Measurements from ENCODE around the gene RNASEH2A.

RNASEH2A gene

DNA sequence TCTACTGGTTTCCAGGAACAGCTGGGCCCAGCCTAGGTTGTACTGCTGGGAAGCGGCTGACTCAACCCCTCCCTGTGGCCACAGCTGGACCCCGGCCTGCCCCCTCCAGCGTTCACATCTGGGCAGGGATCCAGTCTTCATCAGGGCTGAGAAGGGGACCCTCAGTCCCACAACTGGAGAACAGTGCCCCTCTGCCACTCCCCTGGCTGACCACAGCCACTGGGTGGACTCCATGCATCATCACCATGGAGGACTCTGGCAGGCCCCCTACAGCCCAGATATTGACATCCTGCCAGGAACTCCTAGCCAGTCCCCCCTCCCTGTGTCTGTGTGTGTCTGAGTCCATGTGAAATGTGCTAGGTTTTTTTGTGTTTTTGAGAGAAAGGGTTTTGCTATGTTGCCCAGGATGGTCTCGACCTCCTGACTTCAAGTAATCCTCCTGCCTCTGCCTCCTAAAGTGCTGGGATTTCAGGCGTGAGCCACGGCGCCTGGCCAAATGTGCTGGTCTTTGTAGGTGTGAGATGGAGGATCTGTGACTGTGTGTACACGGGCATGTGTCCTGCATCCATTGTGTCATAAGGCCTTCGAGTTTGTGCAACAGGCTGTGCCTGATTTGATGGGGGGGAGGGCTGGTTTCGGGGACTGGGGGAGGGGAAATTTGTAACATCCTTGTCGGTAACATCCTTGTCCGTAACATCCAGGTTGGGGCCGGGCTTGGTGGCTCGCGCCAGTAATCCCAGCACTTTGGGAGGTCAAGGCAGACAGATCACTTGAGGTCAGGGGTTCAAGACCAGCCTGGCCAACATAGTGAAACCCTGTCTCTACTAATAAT lies 27.0 kb upstream of the RNASEH2A start:
- DNase-seq (ENCODE audit: low read depth, low spot score): no peak
- peak overlapping the region; percentile 73; the same call in 1 of the 2 replicates for H3K4me3 ChIP-seq (ENCODE audit: low read length)

DNA sequence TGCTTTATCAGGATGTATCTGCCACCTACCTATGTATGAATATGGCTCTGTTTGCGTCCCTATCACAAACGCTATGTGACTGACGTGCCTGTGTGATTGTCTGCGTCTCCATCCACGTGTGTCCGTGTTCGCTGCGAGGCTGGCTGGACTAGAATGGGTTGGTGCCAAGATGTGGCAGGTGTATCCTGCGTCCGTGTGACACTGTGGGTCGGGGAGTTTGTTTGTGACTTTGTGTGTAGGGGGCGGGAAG lies 24.3 kb upstream of the RNASEH2A start:
- H3K4me3 ChIP-seq (ENCODE audit: low read length): peak overlapping the region; percentile 67
- DNase-seq (ENCODE audit: low read depth, low spot score): no peak

GRCh38 chr19:12782424-12783290 lies 23.7 kb upstream of the RNASEH2A start:
- peak; percentile 79 for DNase-seq (ENCODE audit: low read depth, low spot score)
- peak overlapping the region; percentile 67 for H3K4me3 ChIP-seq (ENCODE audit: low read length)

GRCh38 chr19:12783291-12783848 lies 23.0 kb upstream of the RNASEH2A start:
- peak overlapping the region; percentile 67 for H3K4me3 ChIP-seq (ENCODE audit: low read length)
- DNase-seq (ENCODE audit: low read depth, low spot score): peak; percentile 76

- no peak for DNase-seq (ENCODE audit: low read depth, low spot score)
- peak overlapping the region; percentile 67 for H3K4me3 ChIP-seq (ENCODE audit: low read length)
These were observed 22.5 kb upstream of the RNASEH2A start for GRCh38 chr19:12783849-12784393.

- no peak for DNase-seq (ENCODE audit: low read depth, low spot score)
- no peak overlapping the region for H3K4me3 ChIP-seq (ENCODE audit: low read length)
These were observed 22.0 kb upstream of the RNASEH2A start for GRCh38 chr19:12784394-12784870.

- no peak for DNase-seq (ENCODE audit: low read depth, low spot score)
- H3K4me3 ChIP-seq (ENCODE audit: low read length): no peak overlapping the region
These were observed 21.4 kb upstream of the RNASEH2A start for GRCh38 chr19:12784871-12785430.

- no peak overlapping the region for H3K4me3 ChIP-seq (ENCODE audit: low read length)
- no peak for DNase-seq (ENCODE audit: low read depth, low spot score)
These were observed 20.9 kb upstream of the RNASEH2A start for GRCh38 chr19:12785431-12786031.

GRCh38 chr19:12786141-12786870 lies 20.1 kb upstream of the RNASEH2A start:
- no peak for DNase-seq (ENCODE audit: low read depth, low spot score)

GRCh38 chr19:12786952-12787351 lies 19.4 kb upstream of the RNASEH2A start:
- DNase-seq (ENCODE audit: low read depth, low spot score): no peak
- H3K4me3 ChIP-seq (ENCODE audit: low read length): no peak overlapping the region

More at GRCh38 chr19:12786141-12786870, 20.1 kb upstream of the RNASEH2A start:
- no peak overlapping the region for H3K4me3 ChIP-seq (ENCODE audit: low read length)

DNA sequence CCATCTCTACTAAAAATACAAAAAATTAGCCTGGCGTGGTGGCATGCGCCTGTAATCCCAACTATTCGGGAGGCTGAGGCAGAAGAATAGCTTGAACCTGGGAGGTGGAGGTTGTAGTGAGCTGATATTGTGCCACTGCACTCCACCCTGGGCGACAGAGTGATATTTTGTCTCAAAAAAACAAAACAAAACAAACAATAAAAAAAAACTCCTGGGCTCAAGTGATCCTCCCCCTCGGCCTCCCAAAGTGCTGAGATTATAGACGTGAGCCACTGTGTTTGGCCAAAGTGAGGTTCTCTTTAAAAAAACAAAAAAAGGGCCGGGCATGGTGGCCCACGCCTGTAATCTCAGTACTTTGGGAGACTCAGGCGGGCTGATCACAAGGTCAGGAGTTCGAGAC lies 18.9 kb upstream of the RNASEH2A start:
- DNase-seq (ENCODE audit: low read depth, low spot score): no peak
- H3K4me3 ChIP-seq (ENCODE audit: low read length): no peak overlapping the region

DNA sequence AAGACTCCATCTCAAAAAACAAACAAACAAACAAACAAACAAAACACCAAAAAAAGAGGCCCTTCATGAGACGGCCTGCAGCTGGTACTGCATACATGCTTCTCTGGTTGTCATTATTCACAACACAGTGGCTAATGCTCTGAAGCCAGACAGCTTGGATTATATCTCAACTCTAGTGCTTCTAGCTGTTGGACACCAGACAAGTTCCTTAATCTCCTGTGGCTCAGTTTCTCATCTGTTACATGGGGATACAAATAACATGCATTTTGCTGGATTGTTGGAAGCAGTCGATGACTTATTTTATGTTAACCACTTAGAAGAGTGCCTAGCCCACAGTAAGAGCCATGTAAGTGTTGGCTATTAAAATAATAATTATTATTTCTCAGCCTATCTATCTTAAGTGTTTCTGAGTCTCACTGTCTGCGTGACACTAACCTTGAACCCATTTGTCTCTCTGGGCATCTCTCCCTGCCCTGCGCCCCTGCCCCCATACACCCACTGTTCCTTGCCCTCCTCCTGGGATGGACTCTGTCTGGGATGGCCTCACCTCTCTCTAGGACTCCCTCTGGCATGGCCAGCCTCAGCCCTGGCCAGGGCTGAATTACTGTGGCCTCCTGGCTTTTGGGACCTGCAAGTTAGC lies 18.2 kb upstream of the RNASEH2A start:
- no peak overlapping the region for H3K4me3 ChIP-seq (ENCODE audit: low read length)
- no peak for DNase-seq (ENCODE audit: low read depth, low spot score)

DNA sequence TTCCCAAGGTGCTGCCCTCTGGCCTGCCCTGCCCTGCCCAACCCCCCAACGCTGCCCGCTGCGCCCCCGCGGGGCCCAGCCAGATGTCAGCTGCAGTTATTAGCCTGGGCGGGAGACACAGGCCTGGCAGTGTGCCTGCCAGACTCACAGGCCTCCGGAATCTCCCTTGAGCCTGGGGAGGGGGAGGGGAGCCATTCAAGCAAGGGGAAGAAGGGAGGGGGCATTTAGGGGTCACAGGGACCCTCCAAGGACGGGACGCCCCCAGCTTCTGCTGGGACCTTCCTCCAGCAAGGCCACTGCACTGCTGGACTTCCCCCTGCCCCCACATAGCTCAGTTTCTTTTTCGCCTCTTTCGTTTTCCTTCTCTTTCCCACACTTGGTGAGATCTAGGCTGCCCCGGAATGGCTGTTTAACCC lies 17.7 kb upstream of the RNASEH2A start:
- no peak for DNase-seq (ENCODE audit: low read depth, low spot score)
- H3K4me3 ChIP-seq (ENCODE audit: low read length): no peak overlapping the region

- DNase-seq (ENCODE audit: low read depth, low spot score): no peak
These were observed 17.1 kb upstream of the RNASEH2A start for GRCh38 chr19:12789098-12789903.

DNA sequence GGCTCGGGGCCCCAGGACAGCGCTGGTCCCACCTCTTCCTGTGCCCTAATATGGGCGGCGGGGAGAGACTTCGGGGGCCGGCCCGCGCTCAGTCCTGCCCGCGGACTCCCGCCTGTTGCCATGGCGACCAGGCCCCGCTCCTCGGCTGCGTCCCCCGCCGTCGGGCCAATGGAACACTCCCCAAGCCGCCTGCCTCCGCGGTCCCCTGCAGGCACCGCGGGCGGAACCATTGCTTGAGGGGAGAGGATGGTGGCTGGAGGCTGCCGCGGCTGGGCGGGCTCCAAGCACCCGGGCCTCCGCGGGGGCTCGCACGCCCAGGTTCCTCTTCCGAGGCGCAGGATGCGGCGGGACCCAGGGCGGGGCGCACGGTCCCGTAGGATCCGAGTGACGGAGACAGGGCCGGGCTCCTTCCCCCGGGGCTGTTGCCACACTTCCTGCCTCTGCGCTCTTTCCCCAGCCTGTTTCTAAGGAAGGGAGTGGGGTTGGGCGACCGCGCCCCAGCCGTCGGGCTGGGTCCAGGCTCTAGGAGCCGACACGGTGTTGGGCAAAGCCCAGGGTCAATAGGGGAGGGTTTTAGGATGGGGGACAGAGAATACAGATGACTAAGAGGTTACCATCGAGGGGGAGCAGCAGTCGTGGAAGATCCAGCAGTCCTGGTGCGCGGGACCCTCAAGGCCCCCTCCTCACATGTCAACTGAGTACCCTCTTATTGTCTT lies 16.3 kb upstream of the RNASEH2A start:
- no peak for DNase-seq (ENCODE audit: low read depth, low spot score)
- H3K4me3 ChIP-seq (ENCODE audit: low read length): peak overlapping the region; percentile 88

More at GRCh38 chr19:12789098-12789903, 17.1 kb upstream of the RNASEH2A start:
- H3K4me3 ChIP-seq (ENCODE audit: low read length): no peak overlapping the region

DNA sequence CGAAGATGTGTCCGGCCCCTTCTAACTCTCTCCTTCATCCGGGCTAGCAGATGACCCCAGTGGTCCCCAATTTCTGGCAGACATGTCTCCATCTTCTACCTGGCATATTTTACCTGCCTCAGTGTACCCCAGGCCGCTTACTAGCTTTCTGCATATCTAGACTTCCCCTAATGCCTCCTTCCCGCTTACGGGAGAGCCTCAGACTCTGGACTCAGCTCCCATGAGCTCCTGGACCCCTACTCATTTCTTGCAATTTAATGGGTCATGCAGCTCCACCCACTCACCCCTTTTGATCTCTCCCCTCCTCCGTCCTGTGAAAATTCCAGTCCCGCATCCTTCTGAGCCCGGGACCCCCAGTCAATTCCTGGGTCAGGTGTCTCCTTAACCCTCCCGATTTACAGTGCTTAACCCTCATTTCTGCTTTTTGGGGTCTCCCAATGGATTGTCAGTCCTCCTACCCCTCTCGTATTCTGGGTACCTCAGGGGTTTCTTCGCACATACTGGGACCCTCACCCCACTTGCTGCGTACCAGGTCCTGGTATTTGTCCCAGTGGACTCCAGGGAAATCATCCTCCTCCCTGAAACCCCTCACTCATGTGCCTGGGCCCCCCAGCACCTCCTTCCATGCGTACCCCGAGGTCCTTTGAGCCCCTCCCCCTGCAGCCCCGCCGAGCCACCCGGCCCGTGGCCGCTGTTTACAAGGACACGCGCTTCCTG lies 15.6 kb upstream of the RNASEH2A start:
- DNase-seq (ENCODE audit: low read depth, low spot score): no peak

More for the DNA sequence above, 15.6 kb upstream of the RNASEH2A start:
- H3K4me3 ChIP-seq (ENCODE audit: low read length): peak overlapping the region; percentile 88
